IPS-15b (cell line): ENCODE data around the gene PCK1.

Source experiments
- H3K27me3 ChIP-seq: one replicate; pipeline ENCODE4 v1.6.1; 2013; ENCODE audit warnings: low read length; ENCODE audit not compliant: control insufficient read depth, insufficient read depth
- H3K36me3 ChIP-seq: one replicate; pipeline ENCODE4 v1.6.1; 2013; ENCODE audit warnings: low read length; ENCODE audit not compliant: control insufficient read depth, insufficient read depth
- H3K4me1 ChIP-seq: one replicate; pipeline ENCODE4 v1.6.1; 2013; ENCODE audit warnings: mild to moderate bottlenecking, low read length; ENCODE audit not compliant: control insufficient read depth, insufficient read depth
- H3K4me3 ChIP-seq: one replicate; pipeline ENCODE4 v1.5.1; 2013; ENCODE audit warnings: low read depth, low read length
- H3K9ac ChIP-seq: one replicate; pipeline ENCODE4 v1.6.1; 2013; ENCODE audit warnings: low read depth, mild to moderate bottlenecking, low read length
- H3K9me3 ChIP-seq: one replicate; pipeline ENCODE4 v1.6.1; 2013; ENCODE audit warnings: mild to moderate bottlenecking, low read length; ENCODE audit not compliant: control insufficient read depth, insufficient read depth

Gene PCK1

DNA sequence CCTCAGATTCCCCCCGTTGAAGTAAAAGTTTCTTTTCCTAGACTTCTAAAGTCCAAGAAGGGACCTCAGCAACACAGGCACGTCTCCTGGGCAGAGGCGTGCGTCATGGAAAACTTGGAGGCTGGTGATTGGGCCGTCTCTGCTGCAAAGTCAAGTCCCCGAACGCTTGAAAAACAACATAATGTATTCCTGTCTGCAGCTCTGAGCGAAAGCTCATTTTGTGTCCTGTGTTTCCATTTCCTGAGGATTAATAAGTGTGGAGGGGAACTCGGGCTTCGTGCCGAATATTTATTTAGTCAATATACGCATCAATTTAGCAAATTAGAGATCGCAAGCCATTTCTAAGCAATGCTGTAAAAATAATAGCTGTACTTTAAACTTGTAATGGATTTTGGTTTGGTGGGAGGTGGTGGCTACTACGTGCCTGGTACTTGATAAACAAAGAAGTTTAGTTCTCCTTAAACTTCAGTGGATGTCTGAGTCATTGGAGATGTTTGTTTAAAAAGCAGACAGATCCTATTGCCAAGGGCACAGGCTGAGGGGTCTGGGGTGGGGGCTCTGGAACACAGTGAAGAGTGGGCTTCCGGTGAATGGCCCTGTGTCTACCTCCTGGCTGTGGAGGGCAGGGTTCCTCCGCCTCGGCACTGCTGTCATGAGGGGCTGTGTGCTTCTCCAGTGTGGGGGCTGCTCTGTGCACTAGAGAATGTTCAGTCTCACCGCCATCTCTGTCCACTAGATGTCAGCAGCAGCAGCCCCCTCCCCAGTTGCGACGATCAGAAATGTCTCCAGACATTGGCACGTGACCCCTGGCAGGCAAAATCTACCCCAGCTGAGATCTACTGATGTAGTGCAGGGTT, 21.8 kb downstream of the PCK1 start:
- no peak overlapping the region for H3K9ac ChIP-seq
- no peaks in the 10 kb centered on the region for H3K4me1 ChIP-seq

DNA sequence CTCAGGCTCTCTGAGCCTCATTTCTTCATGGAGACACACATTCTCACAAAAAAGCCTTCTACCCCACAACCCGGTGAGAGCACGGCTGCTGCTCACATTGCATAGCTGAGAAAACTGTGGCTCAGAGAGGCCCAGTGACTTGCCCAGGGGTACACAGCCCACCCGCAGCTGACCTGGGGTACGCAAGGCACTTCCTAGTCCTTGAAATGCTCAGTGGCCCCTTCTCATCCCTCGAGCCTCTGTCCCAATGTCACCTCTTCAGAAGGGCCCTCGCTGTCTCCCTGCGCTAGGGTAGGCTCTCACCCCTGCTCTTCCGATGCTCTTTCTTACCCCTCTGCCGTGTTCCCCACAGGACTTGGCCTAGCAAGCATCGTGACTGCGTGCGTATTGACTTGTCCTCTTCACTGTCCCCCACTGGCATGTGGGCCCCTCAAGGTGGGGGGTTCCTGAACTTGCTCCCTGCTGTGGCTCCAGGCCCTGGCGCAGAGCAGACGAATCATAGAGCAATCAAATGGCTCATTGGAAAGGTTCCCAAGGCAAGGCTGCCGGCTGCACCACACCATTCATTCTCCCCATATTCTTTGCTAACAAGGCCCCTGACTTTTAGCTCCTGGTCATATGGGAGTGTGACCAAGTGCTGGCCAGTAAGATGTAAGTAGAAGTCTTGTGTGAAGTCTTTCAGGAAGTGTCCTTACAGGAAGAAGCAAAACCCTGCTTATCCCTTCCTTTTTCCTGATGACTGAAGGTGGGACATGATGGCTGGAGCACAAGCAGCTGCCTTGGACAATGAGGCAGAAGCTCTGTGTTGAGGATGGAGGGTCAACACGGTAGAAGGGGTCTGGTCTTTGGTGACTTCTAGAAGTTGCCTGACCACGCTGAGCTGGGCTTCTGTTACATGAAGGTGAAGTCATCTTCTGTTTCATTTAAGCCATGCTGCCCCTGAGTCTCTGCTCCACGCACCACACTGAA, 22.7 kb downstream of the PCK1 start:
- no peaks in the 10 kb centered on the region for H3K36me3 ChIP-seq
- H3K9me3 ChIP-seq, result no peaks in the 10 kb centered on the region
- no peaks in the 10 kb centered on the region for H3K4me1 ChIP-seq
- H3K27me3 ChIP-seq, result no peaks in the 10 kb centered on the region
- H3K4me3 ChIP-seq, result no peak overlapping the region
- no peak overlapping the region for H3K9ac ChIP-seq

More for the DNA sequence above, 21.8 kb downstream of the PCK1 start:
- H3K4me3 ChIP-seq, result no peak overlapping the region
- H3K36me3 ChIP-seq, result no peaks in the 10 kb centered on the region
- no peaks in the 10 kb centered on the region for H3K27me3 ChIP-seq
- no peaks in the 10 kb centered on the region for H3K9me3 ChIP-seq

DNA sequence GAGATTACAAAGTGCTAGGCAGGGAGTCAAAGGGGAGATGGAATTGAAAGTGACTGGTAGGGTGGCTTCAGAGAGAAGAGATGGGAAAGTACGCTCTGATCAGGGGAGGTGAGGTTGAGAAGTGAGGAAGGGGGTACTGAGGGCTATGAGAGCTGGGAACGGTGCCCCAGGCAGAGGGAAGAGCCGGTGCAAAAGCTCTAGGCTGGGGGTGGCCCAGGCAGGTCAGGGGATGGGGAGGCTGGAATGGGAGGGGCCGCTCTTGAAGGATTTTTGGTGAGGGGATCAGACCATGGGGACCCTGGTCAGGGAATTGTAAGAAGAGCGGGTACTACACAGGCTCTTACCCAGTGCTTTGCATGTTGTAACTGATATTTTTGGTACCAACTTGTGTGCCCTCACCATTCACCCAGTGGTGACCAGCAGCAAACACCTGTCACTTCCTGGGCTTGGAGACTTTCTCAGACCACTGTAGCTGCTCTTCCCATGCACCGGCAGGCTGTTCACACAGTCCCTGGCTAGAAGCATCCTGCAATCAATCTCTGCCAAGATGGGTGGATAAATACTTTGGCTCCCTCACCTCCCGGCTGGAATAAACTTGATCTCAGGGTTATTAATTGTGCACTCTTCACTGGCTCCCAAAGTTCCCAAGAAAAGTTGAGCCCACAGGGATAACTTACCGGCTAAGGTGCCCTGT, 24.0 kb downstream of the PCK1 start:
- H3K9ac ChIP-seq, result no peak overlapping the region
- no peaks in the 10 kb centered on the region for H3K36me3 ChIP-seq
- H3K4me1 ChIP-seq, result no peaks in the 10 kb centered on the region
- H3K9me3 ChIP-seq, result no peaks in the 10 kb centered on the region
- no peak overlapping the region for H3K4me3 ChIP-seq
- H3K27me3 ChIP-seq, result no peaks in the 10 kb centered on the region

GRCh38 chr20:57585466-57586213, 24.7 kb downstream of the PCK1 start:
- Histone ChIP-seq H3K4me1 (no peaks in the 10 kb centered on the region), H3K9ac (no peak overlapping the region), H3K27me3 (no peaks in the 10 kb centered on the region), H3K9me3 (no peaks in the 10 kb centered on the region), H3K4me3 (no peak overlapping the region), H3K36me3 (no peaks in the 10 kb centered on the region)

DNA sequence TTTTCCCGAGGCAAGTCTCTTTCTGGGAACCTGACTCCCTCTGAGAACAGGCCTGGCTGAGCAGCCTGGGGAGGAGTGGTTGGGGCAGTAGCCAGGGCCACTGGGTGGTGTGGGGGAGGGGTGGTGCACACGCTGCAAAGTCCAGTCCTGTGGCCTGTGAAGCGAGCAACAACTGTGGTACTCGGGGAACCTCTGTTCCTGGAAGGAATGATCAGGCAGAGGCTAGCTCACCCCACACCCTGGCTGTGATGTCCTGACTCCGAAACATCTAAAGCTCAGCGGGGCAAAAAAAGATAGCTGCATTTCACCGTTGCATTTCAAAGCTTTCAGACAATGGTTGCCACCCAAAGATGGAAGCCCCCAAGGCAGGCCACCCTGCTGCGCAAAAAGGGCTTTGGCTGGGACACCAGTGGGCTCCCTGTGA, 25.5 kb downstream of the PCK1 start:
- no peaks in the 10 kb centered on the region for H3K9me3 ChIP-seq
- no peaks in the 10 kb centered on the region for H3K4me1 ChIP-seq
- no peaks in the 10 kb centered on the region for H3K27me3 ChIP-seq
- no peaks in the 10 kb centered on the region for H3K36me3 ChIP-seq
- H3K4me3 ChIP-seq, result no peak overlapping the region
- no peak overlapping the region for H3K9ac ChIP-seq

DNA sequence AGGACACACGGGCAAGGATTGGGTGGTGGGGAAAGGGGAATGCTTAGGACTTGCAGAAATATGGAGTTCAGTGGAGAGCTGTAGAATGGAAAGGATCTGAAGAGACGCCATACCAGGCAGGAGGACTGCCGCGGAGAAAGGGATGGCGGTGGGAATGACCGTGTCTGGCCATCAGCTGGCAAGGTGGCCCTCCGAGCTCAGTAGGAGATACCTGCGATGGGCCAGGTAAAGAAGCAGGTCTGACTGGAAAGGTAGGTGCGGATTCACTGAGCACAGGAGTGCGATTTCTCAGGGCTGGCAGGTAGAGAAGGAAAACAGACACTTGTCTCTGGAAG, 26.0 kb downstream of the PCK1 start:
- no peaks in the 10 kb centered on the region for H3K9me3 ChIP-seq
- H3K36me3 ChIP-seq, result no peaks in the 10 kb centered on the region
- no peaks in the 10 kb centered on the region for H3K27me3 ChIP-seq
- H3K9ac ChIP-seq, result no peak overlapping the region
- no peaks in the 10 kb centered on the region for H3K4me1 ChIP-seq
- no peak overlapping the region for H3K4me3 ChIP-seq

GRCh38 chr20:57587278-57587988, 26.5 kb downstream of the PCK1 start:
- H3K4me3 ChIP-seq, result no peak overlapping the region
- H3K9me3 ChIP-seq, result no peaks in the 10 kb centered on the region
- H3K36me3 ChIP-seq, result no peaks in the 10 kb centered on the region
- no peaks in the 10 kb centered on the region for H3K4me1 ChIP-seq
- no peak overlapping the region for H3K9ac ChIP-seq
- H3K27me3 ChIP-seq, result no peaks in the 10 kb centered on the region

- no peaks in the 10 kb centered on the region for H3K9me3 ChIP-seq
- no peaks in the 10 kb centered on the region for H3K4me1 ChIP-seq
- H3K27me3 ChIP-seq, result no peaks in the 10 kb centered on the region
- no peak overlapping the region for H3K9ac ChIP-seq
- no peak overlapping the region for H3K4me3 ChIP-seq
- H3K36me3 ChIP-seq, result no peaks in the 10 kb centered on the region
Observed at GRCh38 chr20:57587989-57588377, 27.1 kb downstream of the PCK1 start.

DNA sequence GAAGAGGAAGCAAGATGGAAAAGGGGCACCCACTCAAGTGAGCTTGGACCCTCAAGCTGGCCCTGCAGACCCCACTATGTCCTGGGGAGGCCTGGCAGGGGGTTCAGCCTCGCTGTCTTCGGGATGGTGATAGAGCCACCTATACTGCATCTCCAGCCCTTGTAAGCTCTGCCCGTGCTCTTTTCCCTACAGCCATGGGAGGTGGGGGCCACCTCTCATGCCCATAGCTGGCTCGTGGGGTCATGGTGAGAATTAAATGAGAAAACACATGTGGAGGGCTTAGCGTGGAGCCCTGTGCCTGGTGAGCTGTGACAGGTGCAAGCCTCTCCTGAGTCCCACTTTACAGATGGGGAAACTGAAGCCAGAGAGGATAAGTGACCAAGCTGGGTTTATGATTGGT, 27.7 kb downstream of the PCK1 start:
- no peak overlapping the region for H3K9ac ChIP-seq
- H3K9me3 ChIP-seq, result no peaks in the 10 kb centered on the region
- no peaks in the 10 kb centered on the region for H3K4me1 ChIP-seq
- H3K27me3 ChIP-seq, result no peaks in the 10 kb centered on the region
- H3K4me3 ChIP-seq, result no peak overlapping the region
- no peaks in the 10 kb centered on the region for H3K36me3 ChIP-seq

- Histone ChIP-seq H3K4me3 (no peak overlapping the region), H3K9ac (no peak overlapping the region), H3K9me3 (no peaks in the 10 kb centered on the region), H3K4me1 (no peaks in the 10 kb centered on the region), H3K36me3 (no peaks in the 10 kb centered on the region), H3K27me3 (no peaks in the 10 kb centered on the region)
Observed at GRCh38 chr20:57589123-57589727, 28.3 kb downstream of the PCK1 start.
